HepG2 (cell line): Measurements from ENCODE around the gene NAT9. TPM values are rescaled to one million over a fixed set of nuclear protein-coding genes. Genes with fewer than 3 reads are reported as not detected.

ENCODE experiments used
- EHMT2 ChIP-seq: fragments of 200-600 bp; sonication (generic); IDR thresholded peaks from 2 replicates; pipeline ENCODE4 v1.7.0; 2017; ENCODE audit warnings: antibody characterized with exemption, low read depth, low read length, borderline replicate concordance
- ETV5 ChIP-seq: IDR thresholded peaks from 2 replicates; pipeline ENCODE4 v1.6.1; 2018; ENCODE audit warnings: missing biosample characterization, missing genetic modification reagents, inconsistent platforms, borderline replicate concordance
- FOXA1 ChIP-seq, 2 experiments: fragments of 450-650 bp in 1 of 2; sonication (generic) in 1 of 2; formaldehyde crosslinking in 1 of 2; IDR thresholded peaks; 2 replicates each; pipeline versions ENCODE4 v1.4.0 to v1.6.1; 2016 to 2020; ENCODE audit warnings: missing genetic modification reagents in 1 of 2
- NR2C2 ChIP-seq: sonication (generic); formaldehyde crosslinking; IDR thresholded peaks from 2 replicates; pipeline ENCODE4 v1.4.0; 2020; ENCODE audit warnings: missing genetic modification reagents, mild to moderate bottlenecking, moderate library complexity, borderline replicate concordance
- PHF8 ChIP-seq: sonication (generic); formaldehyde crosslinking; IDR thresholded peaks from 2 replicates; pipeline ENCODE4 v1.5.0; 2020; ENCODE audit warnings: missing genetic modification reagents
- RFX5 ChIP-seq: IDR thresholded peaks from 2 replicates; pipeline ENCODE4 v1.6.1; 2011; ENCODE audit warnings: low read depth, low read length, improper control_type of control experiment
- SAFB2 ChIP-seq: sonication (generic); formaldehyde crosslinking; IDR thresholded peaks from 2 replicates; pipeline ENCODE4 v1.5.1; 2020; ENCODE audit warnings: missing genetic modification reagents, low read depth, mild to moderate bottlenecking, borderline replicate concordance
- SMAD1 ChIP-seq: sonication (generic); formaldehyde crosslinking; IDR thresholded peaks from 2 replicates; pipeline ENCODE4 v1.4.0; 2020; ENCODE audit warnings: missing genetic modification reagents, low read depth, mild to moderate bottlenecking, borderline replicate concordance
- THAP11 ChIP-seq: IDR thresholded peaks from 2 replicates; pipeline ENCODE4 v1.6.1; 2016; ENCODE audit warnings: missing biosample characterization, missing genetic modification reagents
- TRIM22 ChIP-seq: fragments of 450-650 bp; IDR thresholded peaks from 2 replicates; pipeline ENCODE4 v1.6.1; 2017
- ZFX ChIP-seq: sonication (generic); formaldehyde crosslinking; IDR thresholded peaks from 2 replicates; pipeline ENCODE4 v1.4.0; 2020; ENCODE audit warnings: mild to moderate bottlenecking, low read depth, missing genetic modification reagents, moderate library complexity
- ZNF138 ChIP-seq: sonication (generic); formaldehyde crosslinking; IDR thresholded peaks from 2 replicates; pipeline ENCODE4 v1.5.0; 2020; ENCODE audit warnings: mild to moderate bottlenecking, low read depth, missing genetic modification reagents
- ZNF224 ChIP-seq: sonication (generic); formaldehyde crosslinking; IDR thresholded peaks from 2 replicates; pipeline ENCODE4 v1.5.0; 2020; ENCODE audit warnings: mild to moderate bottlenecking, missing genetic modification reagents
- ZNF263 ChIP-seq: sonication (generic); formaldehyde crosslinking; IDR thresholded peaks from 2 replicates; pipeline ENCODE4 v1.4.0; 2020; ENCODE audit warnings: missing genetic modification reagents
- ZNF772 ChIP-seq: sonication (generic); formaldehyde crosslinking; IDR thresholded peaks from 2 replicates; pipeline ENCODE4 v1.5.0; 2020; ENCODE audit warnings: mild to moderate bottlenecking, missing genetic modification reagents
- polyA plus RNA-seq, 8 experiments: library from polyadenylated mRNA; depleted of rRNA in 3 of 8; stranded (reverse) in 7 of 8; unstranded in 1 of 8; fragments of >200 nt; fragmentation: Illumina TruSeq in 4 of 8; extraction: Trizol in 4 of 8; gene quantifications; 2 replicates each; pipeline versions ENCODE4 v1.2.1 to v1.2.3, GENCODE V29; 2011 to 2016; ENCODE audit warnings: low read depth in 4 of 8, missing spikeins in 1 of 8, mixed read lengths in 1 of 8; ENCODE audit not compliant: insufficient read depth in 1 of 8
- total RNA-seq, 5 experiments: library from RNA; depleted of rRNA; stranded (reverse); fragments of >200 nt; fragmentation: Illumina TruSeq; extraction: Trizol; gene quantifications; 2 replicates each; pipeline ENCODE4 v1.2.3, GENCODE V29; 2016; ENCODE audit warnings: low read depth in 1 of 5
- TF ChIP-seq, protein P1 (sequence below), 2 experiments: fragments of 450-650 bp in 1 of 2; sonication (generic) in 1 of 2; formaldehyde crosslinking in 1 of 2; IDR thresholded peaks; 2 replicates each; pipeline versions ENCODE4 v1.6.1 to v1.8.0; 2016 to 2022; ENCODE audit warnings: antibody characterized with exemption in 1 of 2, mild to moderate bottlenecking in 1 of 2, missing genetic modification reagents in 1 of 2
- TF ChIP-seq, protein P2 (sequence below): IDR thresholded peaks from 2 replicates; pipeline ENCODE4 v1.6.1; 2016; ENCODE audit warnings: mild to moderate bottlenecking

Gene NAT9
- total and polyA plus RNA-seq, 2 of the 13 experiments (the other 11 are each of a cell fraction or from before 2014, with no cell fraction given) = 39.7 to 44.2 TPM

DNA sequence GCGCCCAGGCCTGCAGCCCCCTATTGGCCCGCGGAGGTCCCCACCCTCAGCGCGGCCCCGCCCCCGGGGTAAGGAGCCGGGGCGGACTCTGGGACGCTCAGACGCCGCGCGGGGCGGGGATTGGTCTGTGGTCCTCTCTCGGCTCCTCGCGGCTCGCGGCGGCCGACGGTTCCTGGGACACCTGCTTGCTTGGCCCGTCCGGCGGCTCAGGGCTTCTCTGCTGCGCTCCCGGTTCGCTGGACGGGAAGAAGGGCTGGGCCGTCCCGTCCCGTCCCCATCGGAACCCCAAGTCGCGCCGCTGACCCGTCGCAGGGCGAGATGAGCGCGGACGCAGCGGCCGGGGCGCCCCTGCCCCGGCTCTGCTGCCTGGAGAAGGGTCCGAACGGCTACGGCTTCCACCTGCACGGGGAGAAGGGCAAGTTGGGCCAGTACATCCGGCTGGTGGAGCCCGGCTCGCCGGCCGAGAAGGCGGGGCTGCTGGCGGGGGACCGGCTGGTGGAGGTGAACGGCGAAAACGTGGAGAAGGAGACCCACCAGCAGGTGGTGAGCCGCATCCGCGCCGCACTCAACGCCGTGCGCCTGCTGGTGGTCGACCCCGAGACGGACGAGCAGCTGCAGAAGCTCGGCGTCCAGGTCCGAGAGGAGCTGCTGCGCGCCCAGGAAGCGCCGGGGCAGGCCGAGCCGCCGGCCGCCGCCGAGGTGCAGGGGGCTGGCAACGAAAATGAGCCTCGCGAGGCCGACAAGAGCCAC lies 27.4 kb downstream of the NAT9 start, which contains the start of gene NHERF1 (continued):
- TF ChIP-seq, protein P1, sequence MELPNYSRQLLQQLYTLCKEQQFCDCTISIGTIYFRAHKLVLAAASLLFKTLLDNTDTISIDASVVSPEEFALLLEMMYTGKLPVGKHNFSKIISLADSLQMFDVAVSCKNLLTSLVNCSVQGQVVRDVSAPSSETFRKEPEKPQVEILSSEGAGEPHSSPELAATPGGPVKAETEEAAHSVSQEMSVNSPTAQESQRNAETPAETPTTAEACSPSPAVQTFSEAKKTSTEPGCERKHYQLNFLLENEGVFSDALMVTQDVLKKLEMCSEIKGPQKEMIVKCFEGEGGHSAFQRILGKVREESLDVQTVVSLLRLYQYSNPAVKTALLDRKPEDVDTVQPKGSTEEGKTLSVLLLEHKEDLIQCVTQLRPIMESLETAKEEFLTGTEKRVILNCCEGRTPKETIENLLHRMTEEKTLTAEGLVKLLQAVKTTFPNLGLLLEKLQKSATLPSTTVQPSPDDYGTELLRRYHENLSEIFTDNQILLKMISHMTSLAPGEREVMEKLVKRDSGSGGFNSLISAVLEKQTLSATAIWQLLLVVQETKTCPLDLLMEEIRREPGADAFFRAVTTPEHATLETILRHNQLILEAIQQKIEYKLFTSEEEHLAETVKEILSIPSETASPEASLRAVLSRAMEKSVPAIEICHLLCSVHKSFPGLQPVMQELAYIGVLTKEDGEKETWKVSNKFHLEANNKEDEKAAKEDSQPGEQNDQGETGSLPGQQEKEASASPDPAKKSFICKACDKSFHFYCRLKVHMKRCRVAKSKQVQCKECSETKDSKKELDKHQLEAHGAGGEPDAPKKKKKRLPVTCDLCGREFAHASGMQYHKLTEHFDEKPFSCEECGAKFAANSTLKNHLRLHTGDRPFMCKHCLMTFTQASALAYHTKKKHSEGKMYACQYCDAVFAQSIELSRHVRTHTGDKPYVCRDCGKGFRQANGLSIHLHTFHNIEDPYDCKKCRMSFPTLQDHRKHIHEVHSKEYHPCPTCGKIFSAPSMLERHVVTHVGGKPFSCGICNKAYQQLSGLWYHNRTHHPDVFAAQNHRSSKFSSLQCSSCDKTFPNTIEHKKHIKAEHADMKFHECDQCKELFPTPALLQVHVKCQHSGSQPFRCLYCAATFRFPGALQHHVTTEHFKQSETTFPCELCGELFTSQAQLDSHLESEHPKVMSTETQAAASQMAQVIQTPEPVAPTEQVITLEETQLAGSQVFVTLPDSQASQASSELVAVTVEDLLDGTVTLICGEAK (IDR thresholded peaks at IDR 0.05) = no peak
- TF ChIP-seq, protein P1 (CRISPR knock-in tag; IDR thresholded peaks at IDR 0.05) = no peak; the same call in none of the 2 replicates
- TF ChIP-seq THAP11 (CRISPR knock-in tag) = peak; percentile 76
- TF ChIP-seq ZNF772 (CRISPR knock-in tag) = peak; percentile 87; the same call in 1 of the 2 replicates
- peak; percentile 90 for TF ChIP-seq PHF8
- TF ChIP-seq, protein P2, sequence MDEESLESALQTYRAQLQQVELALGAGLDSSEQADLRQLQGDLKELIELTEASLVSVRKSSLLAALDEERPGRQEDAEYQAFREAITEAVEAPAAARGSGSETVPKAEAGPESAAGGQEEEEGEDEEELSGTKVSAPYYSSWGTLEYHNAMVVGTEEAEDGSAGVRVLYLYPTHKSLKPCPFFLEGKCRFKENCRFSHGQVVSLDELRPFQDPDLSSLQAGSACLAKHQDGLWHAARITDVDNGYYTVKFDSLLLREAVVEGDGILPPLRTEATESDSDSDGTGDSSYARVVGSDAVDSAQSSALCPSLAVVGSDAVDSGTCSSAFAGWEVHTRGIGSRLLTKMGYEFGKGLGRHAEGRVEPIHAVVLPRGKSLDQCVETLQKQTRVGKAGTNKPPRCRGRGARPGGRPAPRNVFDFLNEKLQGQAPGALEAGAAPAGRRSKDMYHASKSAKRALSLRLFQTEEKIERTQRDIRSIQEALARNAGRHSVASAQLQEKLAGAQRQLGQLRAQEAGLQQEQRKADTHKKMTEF = peak; percentile 93
- TF ChIP-seq EHMT2 = no peak
- peak; percentile 95 for TF ChIP-seq ZNF138 (CRISPR knock-in tag)
- TF ChIP-seq ZNF224 (CRISPR knock-in tag) = peak; percentile 81; the same call in 1 of the 2 replicates
- TF ChIP-seq ZFX (CRISPR knock-in tag) = peak; percentile 69
- TF ChIP-seq FOXA1 (IDR thresholded peaks at IDR 0.05) = no peak
- TF ChIP-seq FOXA1 (CRISPR knock-in tag; IDR thresholded peaks at IDR 0.05) = peak; percentile 8; the same call in 1 of the 2 replicates
- peak; percentile 44 for TF ChIP-seq ETV5 (CRISPR knock-in tag)
- TF ChIP-seq RFX5 = no peak
- peak; percentile 65; the same call in 1 of the 2 replicates for TF ChIP-seq SMAD1 (CRISPR knock-in tag)
- TF ChIP-seq TRIM22 = no peak
- TF ChIP-seq SAFB2 (CRISPR knock-in tag) = peak; percentile 87
- TF ChIP-seq ZNF263 (CRISPR knock-in tag) = peak; percentile 61; the same call in 1 of the 2 replicates
- TF ChIP-seq NR2C2 (CRISPR knock-in tag) = no peak
